Measurements from ENCODE around the gene TRIP6.
"Not testable (repeated sequence)": the region's sequence is repeated elsewhere in the genome, so short reads cannot be mapped to it uniquely, and the experiment has no call there.

TRIP6 gene

GRCh38 chr7:100854146-100854895 is 12.9 kb upstream of the TRIP6 start:
- H2AFZ ChIP-seq (ENCODE audit: low read depth, low read length), result no peak overlapping the region
- no peak overlapping the region for H3K9ac ChIP-seq (ENCODE audit: low read depth, low read length)
- H4K20me1 ChIP-seq (ENCODE audit: insufficient read depth, low read length), result no peaks in the 10 kb centered on the region
- H3K4me3 ChIP-seq (ENCODE audit: low read depth in 1 of 2, low read length in 2 of 2), result no peak overlapping the region
- no peaks in the 10 kb centered on the region for H3K9me3 ChIP-seq (ENCODE audit: insufficient read depth, low read length, severe bottlenecking)
- ATAC-seq (ENCODE audit: insufficient read depth, low read depth) (no peak), DNase-seq (no peak)
- 0 out of 2 replicates have a peak, but pooled peaks cover 4% of the 10 kb centered on the region for H3K36me3 ChIP-seq (ENCODE audit: insufficient read depth, low read length)
- H3K4me1 ChIP-seq (ENCODE audit: insufficient read depth, low read length), result peaks cover 32% of the 10 kb centered on the region
- no peak for TF ChIP-seq EZH2 (IDR thresholded peaks at IDR 0.05; ENCODE audit: borderline replicate concordance, low read depth, low read length, severe bottlenecking)
- TF ChIP-seq, protein P1, sequence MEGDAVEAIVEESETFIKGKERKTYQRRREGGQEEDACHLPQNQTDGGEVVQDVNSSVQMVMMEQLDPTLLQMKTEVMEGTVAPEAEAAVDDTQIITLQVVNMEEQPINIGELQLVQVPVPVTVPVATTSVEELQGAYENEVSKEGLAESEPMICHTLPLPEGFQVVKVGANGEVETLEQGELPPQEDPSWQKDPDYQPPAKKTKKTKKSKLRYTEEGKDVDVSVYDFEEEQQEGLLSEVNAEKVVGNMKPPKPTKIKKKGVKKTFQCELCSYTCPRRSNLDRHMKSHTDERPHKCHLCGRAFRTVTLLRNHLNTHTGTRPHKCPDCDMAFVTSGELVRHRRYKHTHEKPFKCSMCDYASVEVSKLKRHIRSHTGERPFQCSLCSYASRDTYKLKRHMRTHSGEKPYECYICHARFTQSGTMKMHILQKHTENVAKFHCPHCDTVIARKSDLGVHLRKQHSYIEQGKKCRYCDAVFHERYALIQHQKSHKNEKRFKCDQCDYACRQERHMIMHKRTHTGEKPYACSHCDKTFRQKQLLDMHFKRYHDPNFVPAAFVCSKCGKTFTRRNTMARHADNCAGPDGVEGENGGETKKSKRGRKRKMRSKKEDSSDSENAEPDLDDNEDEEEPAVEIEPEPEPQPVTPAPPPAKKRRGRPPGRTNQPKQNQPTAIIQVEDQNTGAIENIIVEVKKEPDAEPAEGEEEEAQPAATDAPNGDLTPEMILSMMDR (IDR thresholded peaks at IDR 0.05; ENCODE audit: borderline replicate concordance, extremely low read depth, low read length, poor library complexity, severe bottlenecking), result no peak
- H3K79me2 ChIP-seq (ENCODE audit: insufficient read depth, low read length), result peaks cover 18% of the 10 kb centered on the region
- H3K27ac ChIP-seq (ENCODE audit: low read length), result no peak overlapping the region
- H3K4me2 ChIP-seq (ENCODE audit: insufficient read depth, low read length), result 0 out of 2 replicates have a peak overlapping the region, but pooled peaks have one; percentile 12
- H3K27me3 ChIP-seq (ENCODE audit: insufficient read depth, low read length, poor library complexity), result no peaks in the 10 kb centered on the region

DNA sequence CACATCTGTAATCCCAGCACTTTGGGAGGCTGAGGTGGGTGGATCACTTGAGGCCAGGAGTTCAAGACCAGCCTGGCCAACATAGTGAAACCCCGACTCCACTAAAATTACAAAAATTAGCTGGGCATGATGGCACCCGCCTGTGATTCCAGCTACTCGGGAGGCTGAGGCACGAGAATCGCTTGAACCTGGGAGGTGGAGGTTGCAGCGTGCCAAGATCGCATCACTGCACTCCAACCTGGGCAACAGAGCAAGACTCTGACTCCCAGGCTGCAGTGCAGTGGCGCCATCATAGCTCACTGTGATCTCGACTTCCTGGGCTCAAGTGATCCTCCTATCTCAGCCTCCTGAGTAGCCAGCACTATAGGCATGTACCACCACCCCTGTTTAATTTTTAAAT is 12.3 kb upstream of the TRIP6 start:
- not testable (repeated sequence) for H3K9ac ChIP-seq (ENCODE audit: low read depth, low read length); H3K36me3 ChIP-seq (ENCODE audit: insufficient read depth, low read length); H3K27ac ChIP-seq (ENCODE audit: low read length); H4K20me1 ChIP-seq (ENCODE audit: insufficient read depth, low read length); H3K4me3 ChIP-seq (ENCODE audit: low read depth in 1 of 2, low read length in 2 of 2); H3K4me2 ChIP-seq (ENCODE audit: insufficient read depth, low read length); DNase-seq; H2AFZ ChIP-seq (ENCODE audit: low read depth, low read length); ATAC-seq (ENCODE audit: insufficient read depth, low read depth); H3K27me3 ChIP-seq (ENCODE audit: insufficient read depth, low read length, poor library complexity); H3K9me3 ChIP-seq (ENCODE audit: insufficient read depth, low read length, severe bottlenecking)
- Histone ChIP-seq H3K79me2 (ENCODE audit: insufficient read depth, low read length) (peaks cover 18% of the 10 kb centered on the region), H3K4me1 (ENCODE audit: insufficient read depth, low read length) (peaks cover 32% of the 10 kb centered on the region)

- Histone ChIP-seq H2AFZ (ENCODE audit: low read depth, low read length) (no peak overlapping the region), H4K20me1 (ENCODE audit: insufficient read depth, low read length) (peaks cover 4% of the 10 kb centered on the region; the same call in 1 of the 2 replicates), H3K4me3 (ENCODE audit: low read depth in 1 of 2, low read length in 2 of 2) (no peak overlapping the region), H3K4me2 (ENCODE audit: insufficient read depth, low read length) (no peak overlapping the region), H3K9ac (ENCODE audit: low read depth, low read length) (no peak overlapping the region), H3K9me3 (ENCODE audit: insufficient read depth, low read length, severe bottlenecking) (no peaks in the 10 kb centered on the region), H3K79me2 (ENCODE audit: insufficient read depth, low read length) (peaks cover 18% of the 10 kb centered on the region), H3K4me1 (ENCODE audit: insufficient read depth, low read length) (peaks cover 32% of the 10 kb centered on the region), H3K27me3 (ENCODE audit: insufficient read depth, low read length, poor library complexity) (no peaks in the 10 kb centered on the region), H3K27ac (ENCODE audit: low read length) (no peak overlapping the region), H3K36me3 (ENCODE audit: insufficient read depth, low read length) (peaks cover 9% of the 10 kb centered on the region)
- TF ChIP-seq EZH2 (IDR thresholded peaks at IDR 0.05; ENCODE audit: borderline replicate concordance, low read depth, low read length, severe bottlenecking), result no peak
- TF ChIP-seq, protein P1 (IDR thresholded peaks at IDR 0.05; ENCODE audit: borderline replicate concordance, extremely low read depth, low read length, poor library complexity, severe bottlenecking), result no peak
- no peak for ATAC-seq (ENCODE audit: insufficient read depth, low read depth)
- no peak for DNase-seq
Observed at GRCh38 chr7:100855515-100855914, 11.7 kb upstream of the TRIP6 start.

DNA sequence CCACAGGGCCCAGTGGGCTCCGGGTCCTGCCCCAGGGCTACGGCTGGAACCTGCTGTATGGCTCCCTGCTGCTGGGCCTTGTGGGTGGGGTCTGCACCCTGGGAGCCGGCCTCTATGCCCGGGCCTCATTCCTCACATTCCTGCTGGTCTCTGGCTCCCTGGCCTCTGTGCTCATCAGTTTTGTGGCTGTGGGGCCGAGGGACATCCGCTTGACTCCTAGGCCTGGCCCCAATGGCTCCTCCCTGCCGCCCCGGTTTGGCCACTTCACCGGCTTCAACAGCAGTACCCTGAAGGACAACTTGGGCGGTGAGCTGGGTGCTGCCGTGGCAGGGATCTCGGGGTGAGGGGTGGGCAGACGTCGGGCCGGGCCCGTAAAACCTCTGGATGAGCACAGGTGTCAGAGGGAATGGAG is 10.3 kb upstream of the TRIP6 start:
- TF ChIP-seq, protein P1 (IDR thresholded peaks at IDR 0.05; ENCODE audit: borderline replicate concordance, extremely low read depth, low read length, poor library complexity, severe bottlenecking), result no peak
- no peak for TF ChIP-seq EZH2 (IDR thresholded peaks at IDR 0.05; ENCODE audit: borderline replicate concordance, low read depth, low read length, severe bottlenecking)
- Histone ChIP-seq H3K4me1 (ENCODE audit: insufficient read depth, low read length) (peaks cover 23% of the 10 kb centered on the region), H3K4me3 (ENCODE audit: low read depth in 1 of 2, low read length in 2 of 2) (no peak overlapping the region), H4K20me1 (ENCODE audit: insufficient read depth, low read length) (peaks cover 9% of the 10 kb centered on the region; the same call in 1 of the 2 replicates), H3K9me3 (ENCODE audit: insufficient read depth, low read length, severe bottlenecking) (no peaks in the 10 kb centered on the region), H3K4me2 (ENCODE audit: insufficient read depth, low read length) (no peak overlapping the region), H3K9ac (ENCODE audit: low read depth, low read length) (no peak overlapping the region), H3K79me2 (ENCODE audit: insufficient read depth, low read length) (peaks cover 18% of the 10 kb centered on the region), H2AFZ (ENCODE audit: low read depth, low read length) (no peak overlapping the region), H3K27me3 (ENCODE audit: insufficient read depth, low read length, poor library complexity) (no peaks in the 10 kb centered on the region), H3K27ac (ENCODE audit: low read length) (no peak overlapping the region), H3K36me3 (ENCODE audit: insufficient read depth, low read length) (peaks cover 21% of the 10 kb centered on the region)
- ATAC-seq (ENCODE audit: insufficient read depth, low read depth), result no peak
- no peak for DNase-seq

Measured in DND-41 (cell line).